GM19324 (cell line): ENCODE data around the gene POU2F3.

Experiments used
- ATAC-seq: cut with Tn5 transposase; IDR thresholded peaks from one replicate; pipeline ENCODE4 v1.9.1; 2021; ENCODE audit warnings: mild to moderate bottlenecking, moderate library complexity; ENCODE audit not compliant: unreplicated experiment, low FRiP score

POU2F3 gene

GRCh38 chr11:120279502-120279901, 39.6 kb downstream of the POU2F3 start:
- no peak for ATAC-seq

GRCh38 chr11:120280600-120281051, 40.7 kb downstream of the POU2F3 start:
- no peak for ATAC-seq

- ATAC-seq: no peak
Observed at GRCh38 chr11:120281143-120281795, 41.3 kb downstream of the POU2F3 start.

GRCh38 chr11:120283124-120283523, 43.2 kb downstream of the POU2F3 start:
- no peak for ATAC-seq

- ATAC-seq: no peak
Observed at GRCh38 chr11:120284272-120284671, 44.3 kb downstream of the POU2F3 start.

- no peak for ATAC-seq
Observed at GRCh38 chr11:120285256-120285655, 45.3 kb downstream of the POU2F3 start.

- ATAC-seq: no peak
Observed at GRCh38 chr11:120288021-120288420, 48.1 kb downstream of the POU2F3 start.

- ATAC-seq: no peak
Observed at GRCh38 chr11:120289426-120289825, 49.5 kb downstream of the POU2F3 start.

GRCh38 chr11:120290956-120291355, 51.0 kb downstream of the POU2F3 start:
- ATAC-seq: no peak

- ATAC-seq: no peak
Observed at GRCh38 chr11:120293038-120293800, 53.3 kb downstream of the POU2F3 start.

GRCh38 chr11:120294096-120294495, 54.2 kb downstream of the POU2F3 start:
- ATAC-seq: no peak

- no peak for ATAC-seq
Observed at GRCh38 chr11:120295099-120295498, 55.2 kb downstream of the POU2F3 start.

GRCh38 chr11:120296554-120296953, 56.6 kb downstream of the POU2F3 start:
- ATAC-seq: no peak

GRCh38 chr11:120298461-120298860, 58.5 kb downstream of the POU2F3 start:
- no peak for ATAC-seq

- ATAC-seq: no peak
Observed at GRCh38 chr11:120302001-120302805, 62.3 kb downstream of the POU2F3 start.

GRCh38 chr11:120303004-120303637, 63.2 kb downstream of the POU2F3 start:
- no peak for ATAC-seq

GRCh38 chr11:120304526-120304925, 64.6 kb downstream of the POU2F3 start:
- ATAC-seq: no peak

- ATAC-seq: no peak
Observed at GRCh38 chr11:120305286-120305685, 65.3 kb downstream of the POU2F3 start.

- no peak for ATAC-seq
Observed at GRCh38 chr11:120306519-120307242, 66.7 kb downstream of the POU2F3 start.

- ATAC-seq: no peak
Observed at GRCh38 chr11:120307476-120307875, 67.5 kb downstream of the POU2F3 start.
